ACC112 (cell line): ENCODE results near the gene NRP1.

Experiments
- H2AFZ ChIP-seq: fragments of 200-600 bp; sonication (generic); one replicate; pipeline ENCODE4 v1.6.0; 2017; ENCODE audit warnings: antibody characterized with exemption, low read length; ENCODE audit not compliant: unreplicated experiment
- H3K27ac ChIP-seq: fragments of 200-600 bp; sonication (generic); 2 replicates; pipeline ENCODE4 v1.5.1; 2014; ENCODE audit warnings: low read depth, mild to moderate bottlenecking, antibody characterized with exemption, low read length, moderate library complexity
- H3K27me3 ChIP-seq: fragments of 200-600 bp; sonication (generic); 2 replicates; pipeline ENCODE4 v1.6.1; 2014; ENCODE audit warnings: mild to moderate bottlenecking, antibody characterized with exemption, low read length, moderate library complexity, mixed read lengths; ENCODE audit not compliant: insufficient read depth
- H3K36me3 ChIP-seq: fragments of 200-600 bp; sonication (generic); 2 replicates; pipeline ENCODE4 v1.6.1; 2016; ENCODE audit warnings: mild to moderate bottlenecking, antibody characterized with exemption, low read length, moderate library complexity, mixed read lengths; ENCODE audit not compliant: insufficient read depth
- H3K4me1 ChIP-seq: fragments of 200-600 bp; sonication (generic); one replicate; pipeline ENCODE4 v1.6.1; 2016; ENCODE audit warnings: low read length, mixed read lengths; ENCODE audit not compliant: insufficient read depth, unreplicated experiment, control insufficient read depth
- H3K4me3 ChIP-seq: fragments of 200-600 bp; sonication (generic); 2 replicates; pipeline ENCODE4 v1.5.1; 2014; ENCODE audit warnings: mild to moderate bottlenecking, low read depth, low read length
- H3K79me2 ChIP-seq: fragments of 200-600 bp; sonication (generic); one replicate; pipeline ENCODE4 v1.6.0; 2016; ENCODE audit warnings: low read length; ENCODE audit not compliant: control insufficient read depth, unreplicated experiment, insufficient read depth

Gene NRP1

DNA sequence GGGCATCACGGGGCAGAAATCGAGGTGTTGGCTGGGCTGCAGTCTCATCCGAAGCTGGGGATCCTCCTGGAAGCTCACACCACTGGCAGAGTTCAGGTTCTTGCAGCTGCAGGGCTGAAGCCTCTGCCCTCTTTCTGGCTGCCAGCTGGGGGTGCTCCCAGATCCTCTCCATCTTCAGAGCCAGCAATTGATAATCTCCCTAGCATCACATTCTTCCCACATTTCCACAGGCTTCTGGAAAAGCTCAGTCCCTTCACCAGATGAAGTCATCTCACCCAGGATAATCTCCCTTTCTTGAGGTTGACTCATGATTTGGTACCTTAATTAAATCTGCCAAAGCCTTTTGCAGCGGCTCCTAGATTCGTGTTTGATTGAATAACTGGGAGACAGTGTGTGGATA is 55.2 kb downstream of the NRP1 start:
- H3K27me3 ChIP-seq, result no peaks in the 10 kb centered on the region
- no peak overlapping the region for H3K4me3 ChIP-seq
- peaks cover 62% of the 10 kb centered on the region for H3K4me1 ChIP-seq
- peaks cover 93% of the 10 kb centered on the region for H3K79me2 ChIP-seq
- peaks cover 28% of the 10 kb centered on the region for H3K36me3 ChIP-seq
- H2AFZ ChIP-seq, result no peak overlapping the region
- peak overlapping the region; percentile 77 for H3K27ac ChIP-seq

DNA sequence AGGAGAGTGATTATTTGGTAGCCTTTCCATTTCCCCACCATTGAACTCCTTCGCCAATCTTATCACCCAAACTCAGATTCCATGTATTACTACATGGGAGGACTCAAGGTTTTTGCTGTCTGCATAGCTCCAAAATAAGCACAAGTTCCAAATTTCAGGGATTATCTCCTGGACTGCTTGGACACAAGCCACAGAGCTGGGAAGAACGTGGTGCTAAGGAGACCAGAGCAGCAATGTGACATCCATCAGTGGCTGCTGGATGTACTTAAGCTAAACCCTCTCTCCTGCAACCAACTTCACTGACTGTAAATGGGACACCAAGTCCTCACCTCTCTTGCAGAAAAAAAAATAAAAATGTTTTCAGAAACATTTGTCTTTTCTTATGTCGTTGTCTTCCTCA is 56.3 kb downstream of the NRP1 start:
- Histone ChIP-seq H3K36me3 (peaks cover 28% of the 10 kb centered on the region), H3K4me1 (peaks cover 72% of the 10 kb centered on the region), H3K27me3 (no peaks in the 10 kb centered on the region), H2AFZ (no peak overlapping the region), H3K4me3 (no peak overlapping the region), H3K79me2 (peaks cover 87% of the 10 kb centered on the region), H3K27ac (peak overlapping the region; percentile 77)

DNA sequence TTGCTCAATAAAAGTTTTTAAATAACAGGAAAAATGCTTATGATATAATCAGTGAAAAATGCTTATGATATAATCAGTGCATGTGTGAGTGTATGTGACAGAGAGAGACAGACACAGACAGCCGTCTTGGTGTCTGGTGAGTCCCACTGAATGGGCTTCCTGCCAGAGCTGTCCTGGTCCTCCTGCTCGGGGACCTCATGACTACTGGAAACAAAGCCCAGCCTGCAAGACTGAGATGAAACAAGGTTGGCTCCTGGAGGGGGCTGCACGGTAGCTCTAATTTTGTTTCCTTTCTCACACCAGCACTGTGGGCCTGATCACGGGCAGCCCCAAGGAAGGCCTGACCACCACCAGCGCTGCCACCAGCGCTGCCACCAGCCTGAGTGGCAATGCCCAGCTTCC is 57.3 kb downstream of the NRP1 start:
- no peak overlapping the region for H2AFZ ChIP-seq
- no peaks in the 10 kb centered on the region for H3K27me3 ChIP-seq
- H3K36me3 ChIP-seq, result peaks cover 24% of the 10 kb centered on the region
- peak overlapping the region; percentile 77 for H3K27ac ChIP-seq
- 0 out of 2 replicates have a peak overlapping the region, but pooled peaks have one; percentile 20 for H3K4me3 ChIP-seq
- peaks cover 83% of the 10 kb centered on the region for H3K79me2 ChIP-seq
- peaks cover 79% of the 10 kb centered on the region for H3K4me1 ChIP-seq

DNA sequence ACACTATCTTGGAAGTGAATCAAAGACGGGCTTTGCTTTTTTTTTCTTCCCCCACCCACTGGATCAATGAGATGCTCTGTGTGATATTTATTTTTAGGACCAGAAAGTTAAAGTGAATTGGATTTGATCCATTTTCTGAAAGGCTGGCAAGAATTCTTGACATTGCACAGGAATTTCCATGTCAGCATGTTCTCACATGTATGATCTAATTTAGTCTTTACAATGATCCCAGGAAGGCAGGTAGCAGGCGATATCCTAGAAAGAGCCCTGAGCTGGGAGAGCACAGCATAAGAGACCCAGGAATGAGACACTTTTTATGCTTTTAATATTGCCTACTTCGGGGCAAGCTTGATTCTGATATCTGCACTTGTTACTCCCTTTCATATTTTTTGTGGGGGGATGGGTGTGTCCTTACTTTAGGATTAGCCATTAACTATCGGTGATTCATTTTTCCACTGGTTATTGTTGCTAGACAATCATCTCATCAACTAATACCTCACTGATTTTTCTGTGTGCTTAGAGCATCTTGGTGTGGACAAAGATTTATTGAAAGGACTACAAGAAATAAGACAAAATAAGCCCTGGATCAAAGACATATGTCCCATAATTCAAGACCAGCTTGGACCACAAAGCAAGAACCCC is 58.1 kb downstream of the NRP1 start:
- H2AFZ ChIP-seq, result no peak overlapping the region
- peak overlapping the region; percentile 77 for H3K27ac ChIP-seq
- peak overlapping the region; percentile 3; the same call in 1 of the 2 replicates for H3K4me3 ChIP-seq
- peaks cover 24% of the 10 kb centered on the region for H3K36me3 ChIP-seq
- peaks cover 83% of the 10 kb centered on the region for H3K79me2 ChIP-seq
- peaks cover 83% of the 10 kb centered on the region for H3K4me1 ChIP-seq
- H3K27me3 ChIP-seq, result no peaks in the 10 kb centered on the region

DNA sequence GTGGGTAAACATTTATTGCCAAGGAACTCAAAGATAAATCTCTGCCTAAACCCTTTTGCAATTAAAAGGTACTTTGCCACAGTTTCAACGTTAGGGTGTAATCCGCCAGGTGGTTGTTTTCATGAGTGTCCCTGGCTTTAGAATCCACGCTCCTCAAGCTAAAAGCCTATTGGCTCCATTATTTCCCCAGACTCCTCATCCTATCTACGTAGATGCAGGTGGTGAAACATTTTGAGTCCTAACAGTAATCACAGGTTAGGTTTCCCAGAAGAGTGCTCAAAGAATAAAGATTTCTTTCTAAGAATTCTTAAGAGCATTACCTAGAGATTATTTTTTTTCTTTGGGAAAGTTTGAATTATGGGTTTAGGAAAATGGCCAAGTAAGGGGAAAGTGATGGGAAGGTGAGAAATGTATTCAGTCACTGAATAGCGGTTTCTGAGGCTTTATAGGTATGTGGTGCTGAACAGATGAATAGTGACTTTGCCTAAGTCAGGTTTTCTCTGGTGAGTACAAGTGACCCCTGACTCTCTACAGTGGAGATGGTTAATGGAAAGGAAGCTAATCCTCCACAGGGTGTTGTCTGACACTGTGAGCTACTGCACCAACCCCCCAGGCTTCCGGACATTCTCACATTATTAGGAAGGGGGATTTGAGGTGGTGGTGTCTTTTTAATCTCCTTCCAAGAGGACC is 60.2 kb downstream of the NRP1 start:
- H3K79me2 ChIP-seq, result peaks cover 79% of the 10 kb centered on the region
- peak overlapping the region; percentile 99 for H3K27ac ChIP-seq
- H2AFZ ChIP-seq, result no peak overlapping the region
- no peaks in the 10 kb centered on the region for H3K27me3 ChIP-seq
- H3K4me3 ChIP-seq, result peak overlapping the region; percentile 71
- H3K36me3 ChIP-seq, result peaks cover 35% of the 10 kb centered on the region
- H3K4me1 ChIP-seq, result peaks cover 73% of the 10 kb centered on the region

DNA sequence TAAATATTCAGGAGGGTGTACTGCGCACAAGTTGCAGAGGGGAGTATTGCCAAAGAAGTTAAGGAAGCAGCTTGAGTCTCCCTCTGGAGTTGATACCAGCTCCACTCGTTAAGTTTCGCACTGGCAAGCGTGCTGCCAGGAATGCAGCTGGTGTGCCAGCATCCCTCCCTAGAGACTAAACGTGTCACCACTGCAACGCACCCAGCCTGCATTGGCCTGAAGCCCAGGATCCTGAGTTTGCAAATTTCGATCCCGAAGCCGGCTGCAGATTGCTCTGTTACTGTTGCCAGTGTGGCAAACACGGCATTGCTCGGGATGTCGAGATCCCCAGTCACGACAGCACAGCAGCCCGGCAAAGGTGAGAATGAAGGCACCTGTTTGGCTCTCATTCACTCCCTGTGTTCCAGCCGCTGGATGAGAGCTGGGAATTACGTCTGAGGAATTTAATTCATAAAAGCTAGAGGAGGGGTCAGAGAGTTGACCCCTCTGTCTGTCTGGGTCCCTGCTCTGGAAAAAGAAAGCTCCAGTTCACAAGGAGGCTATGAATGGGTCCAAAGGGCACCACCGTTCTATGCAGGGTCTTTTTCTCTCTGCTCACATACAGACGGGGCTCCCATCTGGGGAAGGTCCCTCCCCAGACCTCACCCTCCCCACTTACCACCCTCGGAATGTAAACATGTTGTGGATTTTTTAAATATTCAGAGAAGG is 61.0 kb downstream of the NRP1 start:
- Histone ChIP-seq H2AFZ (no peak overlapping the region), H3K27ac (peak overlapping the region; percentile 99), H3K4me3 (peak overlapping the region; percentile 71), H3K79me2 (peaks cover 77% of the 10 kb centered on the region), H3K27me3 (no peaks in the 10 kb centered on the region), H3K4me1 (peaks cover 68% of the 10 kb centered on the region), H3K36me3 (peaks cover 34% of the 10 kb centered on the region)

DNA sequence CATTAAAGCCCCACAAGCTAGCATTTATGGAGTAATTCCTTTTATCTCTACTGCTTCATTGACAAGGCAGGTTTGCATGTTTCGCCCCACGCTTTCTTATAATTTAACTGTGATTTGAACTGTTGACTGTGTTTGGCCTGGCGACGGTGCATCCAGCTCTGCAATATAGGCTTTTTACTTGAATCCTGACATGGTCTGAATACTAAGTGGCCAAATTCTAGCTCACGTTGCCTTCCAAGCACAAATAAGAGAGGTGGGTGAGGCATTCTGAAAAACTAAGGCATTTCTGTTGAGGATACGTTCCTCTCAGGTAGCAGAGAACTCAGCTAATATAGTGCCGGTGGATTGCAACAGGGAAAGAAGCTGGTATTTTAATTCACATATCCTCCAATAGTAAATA is 61.8 kb downstream of the NRP1 start:
- peak overlapping the region; percentile 46 for H3K4me3 ChIP-seq
- peaks cover 31% of the 10 kb centered on the region for H3K36me3 ChIP-seq
- H3K27me3 ChIP-seq, result no peaks in the 10 kb centered on the region
- peaks cover 64% of the 10 kb centered on the region for H3K4me1 ChIP-seq
- no peak overlapping the region for H2AFZ ChIP-seq
- H3K27ac ChIP-seq, result peak overlapping the region; percentile 99
- peaks cover 73% of the 10 kb centered on the region for H3K79me2 ChIP-seq

DNA sequence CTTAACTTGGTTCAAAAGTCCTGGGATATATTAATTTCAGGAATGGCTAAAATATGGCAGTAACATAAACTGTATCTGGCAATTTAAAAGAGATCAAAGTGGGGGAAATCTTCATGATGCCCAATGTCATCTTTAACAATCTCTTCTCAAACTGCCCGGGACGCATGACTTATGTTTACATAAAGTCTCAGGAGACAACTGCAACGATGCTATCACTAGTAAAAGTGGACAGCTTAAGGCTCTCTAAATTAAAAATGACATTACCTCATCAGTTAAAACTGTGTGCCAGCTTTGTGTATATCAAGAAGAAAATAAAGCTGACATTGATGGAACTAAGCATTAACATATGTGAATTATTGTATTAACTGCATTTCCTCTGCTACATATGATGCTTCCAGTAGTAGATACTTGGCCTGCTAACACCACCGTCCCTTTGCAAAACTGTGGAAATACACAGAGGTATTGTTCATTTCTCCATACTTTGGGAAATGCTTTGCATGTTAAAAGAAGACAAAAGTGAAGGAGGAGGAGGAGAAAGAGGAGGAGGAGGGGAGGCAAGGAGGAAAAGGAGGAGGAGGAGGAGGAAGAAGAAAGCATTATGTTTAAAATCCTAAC is 62.4 kb downstream of the NRP1 start:
- Histone ChIP-seq H3K79me2 (peaks cover 69% of the 10 kb centered on the region), H2AFZ (no peak overlapping the region), H3K27ac (peak overlapping the region; percentile 99), H3K4me3 (peak overlapping the region; percentile 46), H3K4me1 (peaks cover 58% of the 10 kb centered on the region), H3K36me3 (peaks cover 31% of the 10 kb centered on the region), H3K27me3 (no peaks in the 10 kb centered on the region)

DNA sequence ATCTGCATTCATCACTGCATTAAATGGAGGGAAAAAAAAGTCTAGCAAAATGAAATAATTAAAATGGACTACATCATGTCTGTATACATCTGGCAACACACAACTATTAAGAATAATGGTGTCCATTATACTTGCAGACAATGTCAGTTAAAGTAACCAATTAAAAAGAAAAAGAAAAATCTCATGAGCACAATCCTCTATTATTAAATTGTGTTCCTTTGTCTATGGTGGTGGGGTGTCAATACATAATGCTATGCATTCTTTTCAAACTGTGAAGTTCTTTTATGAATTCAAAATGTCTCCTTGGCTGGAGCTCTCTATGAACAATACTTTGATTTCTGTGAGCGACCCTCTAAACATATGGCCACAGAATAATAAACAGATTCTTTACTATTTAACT is 63.5 kb downstream of the NRP1 start:
- Histone ChIP-seq H3K36me3 (peaks cover 31% of the 10 kb centered on the region), H3K27ac (peak overlapping the region; percentile 99), H3K4me1 (peaks cover 54% of the 10 kb centered on the region), H3K79me2 (peaks cover 59% of the 10 kb centered on the region), H3K4me3 (no peak overlapping the region), H2AFZ (no peak overlapping the region), H3K27me3 (no peaks in the 10 kb centered on the region)

DNA sequence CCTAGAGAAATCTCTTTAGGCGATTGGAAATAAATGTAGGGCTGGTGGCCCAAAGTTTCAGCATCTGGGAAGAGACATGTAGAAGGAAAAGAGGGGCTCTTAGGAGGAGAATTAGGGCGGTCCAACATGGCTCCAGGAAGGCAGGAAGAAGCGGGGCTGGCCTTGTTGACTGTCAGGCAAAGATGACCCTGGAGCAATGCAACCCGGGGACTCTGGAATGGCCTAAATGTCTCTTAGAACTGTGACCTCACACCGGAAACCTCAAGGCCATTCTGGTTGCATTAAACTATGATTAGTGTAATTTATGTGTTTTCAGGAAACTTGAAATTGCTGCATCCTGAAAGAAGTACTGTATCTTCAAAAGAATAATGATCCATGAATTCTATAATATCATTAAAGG is 66.8 kb downstream of the NRP1 start:
- H3K27ac ChIP-seq, result peak overlapping the region; percentile 99
- no peaks in the 10 kb centered on the region for H3K27me3 ChIP-seq
- H3K4me1 ChIP-seq, result peaks cover 63% of the 10 kb centered on the region
- H3K79me2 ChIP-seq, result peaks cover 43% of the 10 kb centered on the region
- no peak overlapping the region for H2AFZ ChIP-seq
- peaks cover 36% of the 10 kb centered on the region for H3K36me3 ChIP-seq
- H3K4me3 ChIP-seq, result no peak overlapping the region
